HG02981 (cell line): Measurements from ENCODE around the gene BRK1.
"Not testable (repeated sequence)": the region's sequence is repeated elsewhere in the genome, so short reads cannot be mapped to it uniquely, and the experiment has no call there.

Experiments used
- ATAC-seq: cut with Tn5 transposase; IDR thresholded peaks from one replicate; pipeline ENCODE4 v1.9.1; 2021; ENCODE audit warnings: mild to moderate bottlenecking, moderate library complexity; ENCODE audit not compliant: unreplicated experiment

Gene BRK1

DNA sequence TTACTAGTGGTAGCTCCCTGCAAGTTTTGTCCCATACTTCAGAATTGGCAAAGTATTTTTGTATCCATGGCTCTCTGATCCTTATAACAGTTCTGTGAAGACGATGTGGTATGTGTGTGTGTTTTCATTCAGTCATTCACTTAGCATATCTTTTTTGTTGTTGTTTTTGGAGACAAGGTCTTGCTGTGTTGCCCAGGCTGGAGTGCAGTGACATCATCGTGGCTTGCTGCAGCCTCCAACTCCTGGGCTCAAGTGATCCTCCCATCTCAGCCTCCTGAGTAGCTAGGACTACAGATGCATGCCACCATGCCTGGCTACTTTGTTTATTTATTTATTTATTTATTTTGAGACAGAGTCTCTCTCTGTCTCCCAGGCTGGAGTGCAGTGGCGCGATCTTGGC lies 60.7 kb downstream of the BRK1 start:
- not testable (repeated sequence) for ATAC-seq
